GM18505 (cell line): ENCODE results near the gene PLCB1.
"Not testable (repeated sequence)": the region's sequence is repeated elsewhere in the genome, so short reads cannot be mapped to it uniquely, and the experiment has no call there.

ENCODE experiments used
- ATAC-seq: cut with Tn5 transposase; IDR thresholded peaks from one replicate; pipeline ENCODE4 v1.9.1; 2021; ENCODE audit not compliant: unreplicated experiment
- POLR2A ChIP-seq: IDR thresholded peaks from 4 replicates; pipeline ENCODE4 v1.6.1; 2011; ENCODE audit warnings: borderline replicate concordance; ENCODE audit not compliant: insufficient read depth, insufficient read length; ENCODE audit errors: extremely low read depth

The PLCB1 gene

DNA sequence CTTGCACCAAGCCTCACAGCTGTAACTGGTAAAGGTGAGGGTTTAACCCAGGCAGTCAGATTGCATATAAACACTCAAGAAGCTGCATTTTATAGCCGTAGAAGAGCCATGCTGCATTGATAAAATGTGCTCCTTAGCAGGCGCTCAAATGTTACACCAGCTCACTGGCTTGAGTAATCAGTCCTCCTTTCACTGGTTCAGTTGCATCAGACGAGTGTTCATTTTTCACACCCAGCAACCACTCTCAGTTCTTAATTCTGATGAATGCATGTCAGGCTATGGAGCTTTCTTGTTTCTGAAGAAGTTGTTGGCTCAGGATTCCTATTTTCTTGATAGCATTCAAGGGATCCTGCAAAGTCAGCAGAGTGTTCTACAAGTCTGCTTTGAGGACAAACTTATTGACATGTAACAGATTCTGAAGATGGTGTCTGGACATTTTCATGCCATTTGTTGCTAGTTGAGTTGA lies 198.3 kb downstream of the PLCB1 start:
- TF ChIP-seq POLR2A = no peak
- no peak for ATAC-seq

DNA sequence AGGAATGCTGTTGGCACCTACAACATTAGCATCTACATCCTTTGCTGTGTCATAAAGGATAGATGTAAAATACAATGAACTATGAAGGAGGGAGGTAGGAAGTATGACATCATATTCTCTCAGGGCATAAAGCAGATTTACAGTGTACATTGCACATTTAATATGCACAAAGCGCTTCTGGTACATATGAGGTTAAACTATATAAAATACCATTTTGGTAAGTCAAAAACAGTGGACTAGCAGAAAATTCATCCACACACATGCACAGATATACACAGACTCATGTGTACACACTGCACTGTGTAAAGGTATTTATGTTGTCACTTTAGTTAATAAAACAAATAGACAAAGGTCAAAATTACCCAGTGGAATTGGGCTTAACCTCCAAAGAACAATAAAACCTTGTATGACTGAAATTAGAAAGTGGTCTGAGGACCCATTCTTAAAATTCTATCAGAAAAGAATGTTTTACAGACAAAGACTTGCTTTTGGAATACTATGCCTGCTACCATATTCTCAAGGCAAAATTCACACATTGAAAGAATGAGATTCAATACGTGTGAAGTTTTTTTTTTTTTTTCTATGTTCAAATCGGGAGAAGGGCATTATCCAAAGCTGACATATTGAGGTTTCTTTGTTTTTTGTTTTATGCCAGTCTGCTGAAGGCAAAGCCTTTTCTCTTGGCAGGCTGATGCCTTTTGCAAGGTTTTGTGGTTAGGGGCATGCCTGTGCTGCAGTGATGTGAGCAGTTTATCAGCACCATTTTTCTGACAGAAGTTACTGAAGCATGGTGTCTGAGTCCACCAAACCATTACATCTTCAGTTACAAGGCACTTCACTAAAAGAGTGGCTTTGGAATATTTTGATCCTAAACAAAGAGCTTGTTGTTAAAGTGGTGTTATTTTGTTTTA lies 199.0 kb downstream of the PLCB1 start:
- TF ChIP-seq POLR2A = no peak
- no peak for ATAC-seq

DNA sequence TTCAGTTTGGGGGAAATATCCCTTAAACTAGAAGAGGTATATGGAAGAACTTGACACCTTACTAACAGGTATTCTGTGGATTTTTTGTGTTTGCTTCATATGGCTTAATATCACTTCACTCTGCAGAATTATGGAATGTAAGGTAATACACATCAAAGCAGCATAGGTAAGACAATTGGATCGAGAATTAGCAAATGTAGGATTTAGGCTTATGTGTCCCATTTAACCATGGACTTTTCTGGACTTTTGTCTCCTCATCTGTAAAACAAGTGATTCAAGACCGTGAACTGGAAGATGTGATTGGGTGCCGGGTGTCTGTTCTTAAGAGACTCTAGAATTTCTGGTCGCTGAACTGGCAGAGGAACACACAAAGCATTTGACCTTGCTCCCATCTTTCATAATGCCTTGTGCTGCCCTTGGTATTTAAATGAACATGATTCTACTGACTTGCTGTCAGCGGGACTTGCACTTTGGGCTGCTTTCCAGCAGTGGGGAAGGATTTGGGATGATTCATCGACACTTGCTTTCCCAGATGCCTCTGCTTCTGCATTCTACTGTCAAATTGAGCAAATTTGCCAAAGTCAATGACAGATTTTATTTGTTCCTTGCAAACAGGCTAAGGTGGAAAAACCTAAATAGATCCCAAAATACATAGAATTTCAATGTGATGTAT lies 199.8 kb downstream of the PLCB1 start:
- no peak for ATAC-seq
- no peak for TF ChIP-seq POLR2A

DNA sequence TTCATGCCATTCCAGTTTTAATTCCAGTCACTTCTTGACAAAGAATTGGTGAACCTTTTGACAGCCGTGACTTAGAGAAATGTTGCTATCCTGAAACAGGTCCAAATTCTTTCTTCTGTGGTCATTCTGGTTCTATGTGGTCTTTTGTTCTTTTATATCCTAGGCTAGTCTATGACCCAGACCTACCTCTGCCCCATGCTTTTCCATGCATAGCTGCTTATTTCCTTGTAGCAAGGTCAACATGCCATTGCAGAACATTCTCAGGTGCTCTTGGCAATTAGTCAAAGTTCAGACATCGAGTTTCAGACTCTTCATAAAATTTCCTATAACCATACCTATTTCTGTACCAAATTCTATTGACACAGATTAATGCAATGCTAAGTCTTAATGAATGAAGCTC lies 202.6 kb downstream of the PLCB1 start:
- ATAC-seq = no peak
- no peak for TF ChIP-seq POLR2A

DNA sequence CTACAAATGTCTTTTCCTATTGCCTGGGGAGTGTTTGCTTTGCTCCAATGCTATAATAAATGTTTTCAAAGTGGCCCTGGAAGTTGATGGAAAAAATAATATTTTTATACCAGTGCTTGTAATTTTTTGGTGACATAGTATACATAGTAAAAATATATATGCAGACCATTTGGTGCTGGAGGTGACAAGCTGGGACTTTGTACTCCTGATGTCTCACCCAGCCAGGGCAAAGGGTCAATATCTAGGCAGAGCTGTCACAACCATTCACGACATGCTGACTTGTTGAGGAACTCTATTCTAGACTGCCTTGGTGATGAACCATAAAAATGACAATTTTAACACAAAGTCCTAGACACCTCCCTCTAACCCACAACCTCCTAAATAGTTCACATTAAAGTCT lies 203.0 kb downstream of the PLCB1 start:
- ATAC-seq = no peak
- no peak for TF ChIP-seq POLR2A

DNA sequence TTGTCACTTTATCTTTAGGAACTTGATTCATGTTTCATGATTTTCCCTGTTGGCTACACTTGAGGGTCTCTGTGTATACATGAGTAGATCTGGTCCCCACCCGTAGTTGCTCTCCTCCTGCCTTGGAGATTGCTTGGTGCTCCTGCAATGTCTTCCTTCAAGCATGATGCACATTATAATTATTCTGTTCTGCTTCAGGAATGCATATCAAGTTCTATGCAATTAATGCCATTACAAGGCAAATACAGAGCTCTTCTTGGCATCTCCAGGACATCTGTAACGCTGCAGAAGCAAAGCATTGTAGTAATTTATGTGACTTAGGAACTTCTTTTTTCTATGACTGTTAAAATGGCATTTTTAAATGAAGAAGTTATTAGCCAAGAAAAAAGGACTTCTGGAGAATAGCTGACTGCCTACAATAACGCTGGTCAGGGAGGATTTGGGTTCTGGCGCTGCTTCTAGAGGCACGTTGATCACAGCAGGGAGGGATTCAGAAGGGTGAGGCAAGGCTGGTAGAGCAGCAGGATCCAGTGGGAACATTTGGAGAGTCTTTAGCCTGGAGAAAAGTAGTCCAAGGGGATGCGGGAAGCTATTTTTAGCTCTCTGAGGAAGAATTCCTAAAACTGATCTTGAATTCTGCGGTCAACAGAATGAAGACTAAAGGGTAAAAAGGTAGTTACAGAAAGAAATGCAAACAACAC lies 203.6 kb downstream of the PLCB1 start:
- no peak for TF ChIP-seq POLR2A
- ATAC-seq = no peak

DNA sequence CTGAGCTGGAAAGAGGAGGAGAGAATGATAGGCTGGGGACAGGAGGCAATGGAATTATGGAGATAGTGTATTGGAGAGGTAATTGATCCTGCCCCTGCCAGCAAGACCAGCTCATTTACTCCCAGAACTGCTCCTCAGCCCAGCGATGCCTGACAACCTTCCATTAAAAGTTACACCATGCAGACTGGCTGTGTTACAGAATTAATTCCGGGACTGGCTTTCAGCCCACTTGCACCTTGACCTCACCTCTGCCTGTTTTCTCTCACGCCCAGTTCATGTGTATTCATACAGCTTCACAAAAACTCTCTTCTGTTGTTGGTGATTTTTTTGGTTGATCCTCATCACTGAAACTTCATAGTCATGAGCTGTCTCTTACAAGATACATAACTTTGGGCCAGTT lies 207.3 kb downstream of the PLCB1 start:
- ATAC-seq = no peak
- no peak for TF ChIP-seq POLR2A

DNA sequence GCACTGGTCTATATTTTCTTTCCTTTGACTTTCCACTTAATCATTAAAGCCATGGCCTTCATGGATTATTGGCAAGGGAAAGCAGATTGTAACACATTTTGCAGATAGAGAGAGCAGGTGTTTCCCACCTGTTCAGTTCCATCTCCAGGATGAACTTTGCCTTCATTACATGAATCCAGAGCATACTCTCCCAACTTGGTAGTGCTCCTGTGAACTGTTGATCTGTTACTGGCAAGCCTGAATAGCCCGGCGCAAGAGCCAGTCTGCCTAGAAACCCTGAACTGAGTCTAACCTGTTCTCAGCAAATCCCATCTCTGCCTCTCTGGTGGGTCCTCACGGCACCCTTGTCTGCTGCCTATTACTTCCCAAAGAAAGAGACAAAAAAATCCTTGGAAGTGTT lies 210.3 kb downstream of the PLCB1 start:
- ATAC-seq = no peak
- TF ChIP-seq POLR2A = no peak

DNA sequence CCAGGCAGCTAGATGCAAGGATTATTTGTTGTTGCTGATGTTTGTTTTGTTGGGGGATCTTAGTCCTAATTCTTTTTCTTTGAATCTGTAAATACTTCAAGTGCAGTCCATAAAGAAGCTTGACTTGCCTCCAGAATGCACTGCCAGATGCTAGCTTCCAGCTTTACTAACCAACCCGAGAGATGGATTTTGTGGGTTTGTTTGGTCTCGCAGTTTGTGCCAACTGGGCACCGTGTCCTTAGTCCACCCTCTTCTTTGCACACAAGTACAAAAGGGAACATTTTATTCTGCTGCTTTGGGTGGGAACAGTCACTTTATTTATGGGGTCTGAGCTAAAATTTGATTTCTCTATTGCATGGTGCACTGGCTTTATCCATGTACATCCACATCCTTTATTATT lies 212.0 kb downstream of the PLCB1 start:
- no peak for ATAC-seq
- TF ChIP-seq POLR2A = no peak

DNA sequence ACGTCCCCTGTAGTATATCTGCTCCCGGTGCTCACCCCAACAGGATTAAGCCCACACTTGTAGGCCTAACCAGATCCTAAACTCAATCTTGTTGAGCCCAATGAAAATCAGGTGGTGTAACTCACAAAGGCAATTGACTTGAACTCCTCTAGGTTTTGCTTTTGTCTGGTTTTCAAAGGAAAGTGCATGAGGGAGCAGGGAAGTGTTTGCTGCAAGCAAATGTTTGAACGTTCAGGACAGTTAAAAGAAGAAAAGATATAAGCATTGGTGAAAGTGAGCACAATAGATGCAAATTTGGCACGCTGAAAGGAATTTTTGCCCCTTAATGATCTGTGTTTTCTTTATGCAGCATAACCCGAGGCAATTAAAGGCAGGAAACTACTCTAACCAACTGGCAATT lies 212.6 kb downstream of the PLCB1 start:
- no peak for ATAC-seq
- no peak for TF ChIP-seq POLR2A

DNA sequence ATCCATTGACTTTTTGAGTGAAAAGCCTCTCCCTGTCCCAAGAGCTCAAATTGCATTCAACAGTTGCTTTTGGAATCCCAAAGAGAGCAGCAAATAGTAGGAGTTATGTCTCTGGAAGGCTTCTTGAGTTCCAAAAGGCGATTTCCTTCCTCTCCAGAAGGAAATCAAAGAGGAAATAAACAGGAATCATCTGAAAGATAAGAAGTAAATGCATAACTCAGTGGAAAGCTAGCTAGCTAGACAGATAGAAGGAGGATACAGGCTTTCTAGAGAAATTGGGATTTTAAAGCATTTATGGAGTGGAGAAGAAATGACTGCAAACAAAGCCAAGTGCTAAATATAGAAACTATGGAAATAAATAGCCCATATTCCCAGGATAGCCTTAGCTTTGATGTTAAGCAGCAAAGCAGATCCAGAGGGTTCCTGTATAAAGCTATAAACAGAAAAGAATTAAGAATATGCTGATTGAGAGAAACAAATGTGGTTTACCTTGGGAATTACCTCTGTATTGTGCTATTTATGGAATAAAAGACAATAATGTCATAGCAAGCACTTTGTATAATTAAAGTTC lies 214.7 kb downstream of the PLCB1 start:
- no peak for ATAC-seq
- TF ChIP-seq POLR2A = no peak

DNA sequence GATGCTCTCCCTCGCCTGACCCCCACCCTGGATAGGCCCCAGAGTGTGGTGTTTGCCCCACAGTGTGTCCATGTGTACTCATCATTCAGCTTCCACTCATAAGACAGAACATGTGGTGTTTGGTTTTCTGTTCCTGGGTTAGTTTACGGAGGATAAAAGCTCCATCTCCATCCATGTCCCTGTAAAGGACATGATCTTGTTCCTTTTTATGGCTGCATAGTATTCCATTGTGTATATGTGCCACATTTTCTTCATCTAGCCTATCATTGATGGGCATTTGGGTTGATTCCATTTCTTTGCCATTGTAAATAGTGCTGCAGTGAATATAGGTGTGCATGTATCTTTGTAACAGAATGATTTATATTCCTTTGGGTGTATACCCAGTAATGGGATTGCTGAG lies 218.2 kb downstream of the PLCB1 start:
- ATAC-seq = not testable (repeated sequence)

DNA sequence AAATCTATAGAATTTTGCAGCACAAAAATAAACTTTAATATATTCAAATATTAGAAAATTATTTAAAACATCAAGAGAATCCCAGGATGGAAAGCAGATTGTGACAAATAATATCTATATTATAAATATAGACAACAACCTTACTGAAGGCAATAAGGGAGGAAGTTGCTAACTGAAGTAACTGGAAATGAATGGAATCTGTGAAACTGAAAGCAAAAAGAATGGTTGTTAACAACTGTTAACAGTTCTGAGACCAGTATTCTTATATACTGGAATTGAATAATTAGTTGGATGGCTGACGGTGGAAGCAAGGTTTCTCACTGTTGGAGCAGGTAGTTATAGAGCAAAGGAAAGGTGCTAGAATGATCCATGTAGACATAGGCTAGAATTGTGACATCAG lies 220.4 kb downstream of the PLCB1 start:
- TF ChIP-seq POLR2A = no peak
- ATAC-seq = no peak

DNA sequence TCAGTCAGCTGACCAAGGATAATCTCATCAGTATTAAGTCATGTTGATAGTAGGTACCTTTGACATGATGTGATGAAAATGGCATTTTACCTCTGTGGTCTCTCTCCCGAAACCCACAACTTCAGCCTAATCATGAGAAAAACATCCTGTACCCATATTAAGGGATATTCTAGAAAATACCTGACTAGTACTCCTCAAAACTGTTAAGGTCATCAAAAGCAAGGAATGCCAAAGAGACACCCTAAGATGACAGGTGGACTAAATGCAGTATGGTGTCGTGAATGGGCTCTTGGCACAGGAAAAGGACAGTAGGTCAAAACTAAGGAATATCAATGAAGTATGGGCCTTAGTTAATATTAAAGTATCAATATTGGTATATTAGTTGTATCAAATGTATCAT lies 221.4 kb downstream of the PLCB1 start:
- TF ChIP-seq POLR2A = no peak
- ATAC-seq = no peak

DNA sequence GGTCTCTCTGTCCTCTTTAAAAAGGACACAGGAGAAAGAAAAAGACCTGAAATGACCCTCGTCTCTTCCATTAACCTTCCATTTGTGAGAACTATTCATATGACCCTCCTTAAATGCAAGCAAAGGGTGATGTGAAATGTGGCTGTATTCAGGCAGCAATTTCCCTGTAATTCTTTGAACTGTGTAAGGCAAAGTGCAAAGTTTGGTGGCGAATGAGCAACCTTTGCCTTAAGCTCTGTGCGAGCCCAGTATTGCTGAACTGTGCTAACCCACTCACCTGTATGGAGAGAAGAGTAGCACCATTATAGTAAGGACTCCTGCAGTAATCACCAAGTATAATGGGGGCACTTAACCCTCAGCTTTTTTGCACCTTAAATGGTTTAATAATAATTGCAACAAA lies 223.4 kb downstream of the PLCB1 start:
- ATAC-seq = no peak
- no peak for TF ChIP-seq POLR2A
